ENCODE results near the gene REXO2. TPM values are rescaled to one million over a fixed set of nuclear protein-coding genes. Genes with fewer than 3 reads are reported as not detected.

The REXO2 gene
- total and polyA plus RNA-seq, 2 of the 13 experiments (the other 11 are each of a cell fraction or from before 2014, with no cell fraction given): 95.6 to 104 TPM

- TF ChIP-seq, protein P1, sequence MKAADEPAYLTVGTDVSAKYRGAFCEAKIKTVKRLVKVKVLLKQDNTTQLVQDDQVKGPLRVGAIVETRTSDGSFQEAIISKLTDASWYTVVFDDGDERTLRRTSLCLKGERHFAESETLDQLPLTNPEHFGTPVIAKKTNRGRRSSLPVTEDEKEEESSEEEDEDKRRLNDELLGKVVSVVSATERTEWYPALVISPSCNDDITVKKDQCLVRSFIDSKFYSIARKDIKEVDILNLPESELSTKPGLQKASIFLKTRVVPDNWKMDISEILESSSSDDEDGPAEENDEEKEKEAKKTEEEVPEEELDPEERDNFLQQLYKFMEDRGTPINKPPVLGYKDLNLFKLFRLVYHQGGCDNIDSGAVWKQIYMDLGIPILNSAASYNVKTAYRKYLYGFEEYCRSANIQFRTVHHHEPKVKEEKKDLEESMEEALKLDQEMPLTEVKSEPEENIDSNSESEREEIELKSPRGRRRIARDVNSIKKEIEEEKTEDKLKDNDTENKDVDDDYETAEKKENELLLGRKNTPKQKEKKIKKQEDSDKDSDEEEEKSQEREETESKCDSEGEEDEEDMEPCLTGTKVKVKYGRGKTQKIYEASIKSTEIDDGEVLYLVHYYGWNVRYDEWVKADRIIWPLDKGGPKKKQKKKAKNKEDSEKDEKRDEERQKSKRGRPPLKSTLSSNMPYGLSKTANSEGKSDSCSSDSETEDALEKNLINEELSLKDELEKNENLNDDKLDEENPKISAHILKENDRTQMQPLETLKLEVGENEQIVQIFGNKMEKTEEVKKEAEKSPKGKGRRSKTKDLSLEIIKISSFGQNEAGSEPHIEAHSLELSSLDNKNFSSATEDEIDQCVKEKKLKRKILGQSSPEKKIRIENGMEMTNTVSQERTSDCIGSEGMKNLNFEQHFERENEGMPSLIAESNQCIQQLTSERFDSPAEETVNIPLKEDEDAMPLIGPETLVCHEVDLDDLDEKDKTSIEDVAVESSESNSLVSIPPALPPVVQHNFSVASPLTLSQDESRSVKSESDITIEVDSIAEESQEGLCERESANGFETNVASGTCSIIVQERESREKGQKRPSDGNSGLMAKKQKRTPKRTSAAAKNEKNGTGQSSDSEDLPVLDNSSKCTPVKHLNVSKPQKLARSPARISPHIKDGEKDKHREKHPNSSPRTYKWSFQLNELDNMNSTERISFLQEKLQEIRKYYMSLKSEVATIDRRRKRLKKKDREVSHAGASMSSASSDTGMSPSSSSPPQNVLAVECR (CRISPR knock-in tag; IDR thresholded peaks at IDR 0.05; ENCODE audit: borderline replicate concordance): peak; percentile 92; the same call in 1 of the 2 replicates
- TF ChIP-seq RBAK (CRISPR knock-in tag; IDR thresholded peaks at IDR 0.05): peak; percentile 75; the same call in 1 of the 2 replicates
- TF ChIP-seq ZNF256 (CRISPR knock-in tag; conservative IDR thresholded peaks at IDR 0.05): peak; percentile 88
- TF ChIP-seq SMARCE1 (IDR thresholded peaks at IDR 0.05; ENCODE audit: borderline replicate concordance): no peak
- TF ChIP-seq ZNF382 (CRISPR knock-in tag; IDR thresholded peaks at IDR 0.05; ENCODE audit: borderline replicate concordance): no peak
- TF ChIP-seq, protein P2, sequence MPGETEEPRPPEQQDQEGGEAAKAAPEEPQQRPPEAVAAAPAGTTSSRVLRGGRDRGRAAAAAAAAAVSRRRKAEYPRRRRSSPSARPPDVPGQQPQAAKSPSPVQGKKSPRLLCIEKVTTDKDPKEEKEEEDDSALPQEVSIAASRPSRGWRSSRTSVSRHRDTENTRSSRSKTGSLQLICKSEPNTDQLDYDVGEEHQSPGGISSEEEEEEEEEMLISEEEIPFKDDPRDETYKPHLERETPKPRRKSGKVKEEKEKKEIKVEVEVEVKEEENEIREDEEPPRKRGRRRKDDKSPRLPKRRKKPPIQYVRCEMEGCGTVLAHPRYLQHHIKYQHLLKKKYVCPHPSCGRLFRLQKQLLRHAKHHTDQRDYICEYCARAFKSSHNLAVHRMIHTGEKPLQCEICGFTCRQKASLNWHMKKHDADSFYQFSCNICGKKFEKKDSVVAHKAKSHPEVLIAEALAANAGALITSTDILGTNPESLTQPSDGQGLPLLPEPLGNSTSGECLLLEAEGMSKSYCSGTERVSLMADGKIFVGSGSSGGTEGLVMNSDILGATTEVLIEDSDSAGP (CRISPR knock-in tag; IDR thresholded peaks at IDR 0.05; ENCODE audit: borderline replicate concordance): peak; percentile 98
- peak; percentile 52; the same call in 1 of the 2 replicates for TF ChIP-seq BRCA1 (CRISPR knock-in tag; IDR thresholded peaks at IDR 0.05)
- TF ChIP-seq XRCC5 (optimal IDR thresholded peaks at IDR 0.05; ENCODE audit: low read length): peak; percentile 78
- TF ChIP-seq MED13 (CRISPR knock-in tag; IDR thresholded peaks at IDR 0.05): peak; percentile 90; the same call in 1 of the 2 replicates
- 0 out of 2 replicates have a peak, but pooled peaks have one; percentile 7 for TF ChIP-seq ZBTB33 (CRISPR knock-in tag; IDR thresholded peaks at IDR 0.05)
- TF ChIP-seq ZNF274 (CRISPR knock-in tag; IDR thresholded peaks at IDR 0.05): peak; percentile 81
- TF ChIP-seq ZNF512 (CRISPR knock-in tag; IDR thresholded peaks at IDR 0.05): no peak
- TF ChIP-seq HNF1B (CRISPR knock-in tag; IDR thresholded peaks at IDR 0.05): peak; percentile 74; the same call in 1 of the 2 replicates
These were observed 38.9 kb upstream of the REXO2 start, which contains the start of the genes C11orf71 and RBM7 (continued) for GRCh38 chr11:114400216-114400914.

Data from HepG2 (cell line).